GM18868 (cell line): Measurements from ENCODE around the gene MMS19.
A peak's percentile ranks its signal among the peaks of the same experiment; 100 is the strongest.

Experiments
- ATAC-seq: cut with Tn5 transposase; IDR thresholded peaks from one replicate; pipeline ENCODE4 v1.9.1; 2021; ENCODE audit warnings: mild to moderate bottlenecking, moderate library complexity; ENCODE audit not compliant: unreplicated experiment

Gene MMS19

GRCh38 chr10:97465982-97466381, 32.2 kb downstream of the MMS19 start:
- no peak for ATAC-seq

GRCh38 chr10:97464226-97464625, 34.0 kb downstream of the MMS19 start:
- ATAC-seq = no peak

GRCh38 chr10:97463363-97464132, 34.7 kb downstream of the MMS19 start:
- no peak for ATAC-seq

- ATAC-seq = no peak
Observed at GRCh38 chr10:97462309-97462708, 35.9 kb downstream of the MMS19 start.

- no peak for ATAC-seq
Observed at GRCh38 chr10:97459933-97460332, 38.3 kb downstream of the MMS19 start.

- no peak for ATAC-seq
Observed at GRCh38 chr10:97459111-97459510, 39.1 kb downstream of the MMS19 start.

GRCh38 chr10:97456686-97457065, 41.5 kb downstream of the MMS19 start:
- ATAC-seq = no peak

GRCh38 chr10:97456034-97456685, 42.1 kb downstream of the MMS19 start:
- ATAC-seq = no peak

- ATAC-seq = no peak
Observed at GRCh38 chr10:97454330-97455036, 43.7 kb downstream of the MMS19 start.

GRCh38 chr10:97452352-97452751, 45.9 kb downstream of the MMS19 start:
- ATAC-seq = no peak

GRCh38 chr10:97451605-97452004, 46.6 kb downstream of the MMS19 start:
- ATAC-seq = no peak

GRCh38 chr10:97450828-97451227, 47.4 kb downstream of the MMS19 start:
- ATAC-seq = no peak

GRCh38 chr10:97445722-97446639, 52.2 kb downstream of the MMS19 start, which contains the start of the genes EXOSC1 and ZDHHC16:
TSS of gene EXOSC1 (minus strand) at chr10:97446006. CDS start at chr10:97445985, 21 bp downstream.
TSS of gene ZDHHC16 (plus strand) at chr10:97446175. CDS start at chr10:97451676, 5,501 bp downstream.
- ATAC-seq = peak; percentile 94

GRCh38 chr10:97445357-97445721, 52.9 kb downstream of the MMS19 start:
- no peak for ATAC-seq

- ATAC-seq = no peak
Observed at GRCh38 chr10:97444212-97444611, 54.0 kb downstream of the MMS19 start.

GRCh38 chr10:97442277-97442676, 55.9 kb downstream of the MMS19 start:
- ATAC-seq = no peak

GRCh38 chr10:97435211-97435610, 63.0 kb downstream of the MMS19 start:
- no peak for ATAC-seq

GRCh38 chr10:97434557-97434956, 63.7 kb downstream of the MMS19 start:
- ATAC-seq = no peak

- no peak for ATAC-seq
Observed at GRCh38 chr10:97434055-97434454, 64.2 kb downstream of the MMS19 start.

- no peak for ATAC-seq
Observed at GRCh38 chr10:97428572-97428981, 69.6 kb downstream of the MMS19 start.
